T-cell (primary cell): ENCODE data around the gene ITGA7. TPM values are rescaled to one million over a fixed set of nuclear protein-coding genes. Genes with fewer than 3 reads are reported as not detected.

Experiments used
- ATAC-seq, 4 experiments: fragments of 200-7000 bp in 3 of 4; fragments of 150-1000 bp in 1 of 4; cut with Tn5 transposase; replicated peaks in 1 of 4; 1 replicate in 3 of 4; 2 replicates in 1 of 4; pipeline ENCODE4 v1.10.0; 2021; ENCODE audit warnings: moderate library complexity in 3 of 4, mild to moderate bottlenecking in 2 of 4, moderate number of reproducible peaks in 1 of 4
- CTCF ChIA-PET, 2 donors: fragments of 300-600 bp; sonication (Branson Sonifier 250); formaldehyde crosslinking; loops; one replicate each; lab custom pipeline; 2022; ENCODE audit warnings: antibody characterized with exemption in 2 of 2; lab: Charles Lee
- POLR2A ChIA-PET, 2 donors: fragments of 300-600 bp; sonication (Branson Sonifier 250); formaldehyde crosslinking; loops; one replicate each; lab custom pipeline; 2022; ENCODE audit warnings: antibody characterized with exemption in 2 of 2; lab: Charles Lee
- DNase-seq, 35 experiments: peaks; one replicate each; pipeline versions ENCODE4 v3.0.0 to v3.0.0-alpha.2; 2013 to 2023
- H3K27ac ChIP-seq: one replicate; pipeline ENCODE4 v1.5.1; 2013; ENCODE audit warnings: low read length
- H3K27me3 ChIP-seq, 2 experiments: replicated peaks in 1 of 2; 1 replicate in 1 of 2; 2 replicates in 1 of 2; pipeline versions ENCODE4 v1.6.1 to v1.7.0; 2013; ENCODE audit warnings: low read length in 1 of 2, mixed read lengths in 1 of 2; ENCODE audit not compliant: control insufficient read depth in 2 of 2, insufficient read depth in 2 of 2; ENCODE audit errors: extremely low read depth in 1 of 2
- H3K36me3 ChIP-seq, 2 donors: 1 replicate in 1 of 2; 2 replicates in 1 of 2; pipeline versions ENCODE4 v1.6.1 to v1.7.0; 2013; ENCODE audit warnings: low read length in 1 of 2; ENCODE audit not compliant: control insufficient read depth in 2 of 2, insufficient read depth in 1 of 2; ENCODE audit errors: extremely low read depth in 1 of 2
- H3K4me1 ChIP-seq, 2 experiments: 1 replicate in 1 of 2; 2 replicates in 1 of 2; pipeline versions ENCODE4 v1.6.1 to v1.7.0; 2013; ENCODE audit warnings: low read length in 2 of 2, mixed read lengths in 1 of 2; ENCODE audit not compliant: insufficient read depth in 2 of 2, control insufficient read depth in 1 of 2; ENCODE audit errors: extremely low read depth in 1 of 2
- H3K4me3 ChIP-seq, 2 donors: 1 replicate in 1 of 2; 2 replicates in 1 of 2; pipeline versions ENCODE4 v1.5.1 to v1.7.0; 2013; ENCODE audit warnings: mild to moderate bottlenecking in 2 of 2, low read length in 1 of 2, moderate library complexity in 1 of 2; ENCODE audit not compliant: control insufficient read depth in 1 of 2; ENCODE audit errors: extremely low read depth in 1 of 2
- H3K9me3 ChIP-seq: 2 replicates; pipeline ENCODE4 v1.7.0; 2013
- H3K27ac Mint-ChIP-seq, 2 donors: one replicate each; pipeline ENCODE4 v1.8.0; 2020 to 2021; ENCODE audit warnings: mild to moderate bottlenecking in 2 of 2, mixed read lengths in 2 of 2
- H3K27me3 Mint-ChIP-seq, 2 donors: one replicate each; pipeline ENCODE4 v1.8.0; 2021 to 2022; ENCODE audit warnings: mixed read lengths in 2 of 2
- H3K36me3 Mint-ChIP-seq: one replicate; pipeline ENCODE4 v1.8.0; 2021; ENCODE audit warnings: mixed read lengths
- H3K4me1 Mint-ChIP-seq, 3 donors: one replicate each; pipeline ENCODE4 v1.8.0; 2020 to 2022; ENCODE audit warnings: mixed read lengths in 3 of 3, mild to moderate bottlenecking in 1 of 3
- H3K4me3 Mint-ChIP-seq, 3 donors: one replicate each; pipeline ENCODE4 v1.8.0; 2020 to 2022; ENCODE audit warnings: mild to moderate bottlenecking in 3 of 3, mixed read lengths in 3 of 3, moderate library complexity in 3 of 3
- H3K9me3 Mint-ChIP-seq, 3 donors: one replicate each; pipeline ENCODE4 v1.8.0; 2020 to 2022; ENCODE audit warnings: mixed read lengths in 3 of 3
- WGBS: methylation state at CpG from one replicate; pipeline ENCODE4 v1.1.5; 2013; ENCODE audit warnings: missing lambda C conversion rate; ENCODE audit not compliant: insufficient coverage; 5-methylcytosine and 5-hydroxymethylcytosine counted together
- total RNA-seq, 35 experiments: library from RNA in 6 of 35; stranded (reverse) in 6 of 35; fragments of 120-200 nt in 1 of 35; gene quantifications; one replicate each; pipeline versions ENCODE4 v1.2.1 to v1.2.4 and lab custom pipeline; 2013 to 2026

The ITGA7 gene
- total RNA-seq, 5 donors from 2014 or later (not counting 1 experiment from before 2014, with no cell fraction given) = 2.6 to 4.6 (median 3.1) TPM

DNA sequence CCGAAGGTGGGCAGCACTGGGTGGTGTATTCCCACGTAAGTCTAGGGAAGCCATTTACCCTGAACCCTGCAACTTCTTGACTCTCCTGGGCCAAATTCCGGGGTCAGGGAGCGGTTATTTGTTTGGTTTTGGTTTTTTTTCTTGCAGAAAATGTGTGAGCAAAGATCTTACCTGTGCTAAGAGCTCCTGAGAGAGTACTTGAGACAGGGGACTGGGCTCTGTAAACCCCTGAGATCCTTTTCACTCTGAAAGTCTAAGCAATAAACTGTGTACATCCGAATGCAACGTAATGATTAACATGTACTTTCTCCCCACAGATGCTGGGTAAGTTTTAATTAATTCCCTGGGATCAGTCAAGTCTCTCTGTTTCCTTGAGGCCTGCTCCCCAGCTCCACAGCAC lies 49.5 kb downstream of the ITGA7 start:
- CTCF ChIA-PET = interaction anchor here in 1 of 2 donors (4.5 kb wide), 1 partner anchor 13 kb away, joined by 37 read pairs; no protein-coding TSS in a partner anchor
- no peak for ATAC-seq
- H3K27ac Mint-ChIP-seq = no peak overlapping the region

DNA sequence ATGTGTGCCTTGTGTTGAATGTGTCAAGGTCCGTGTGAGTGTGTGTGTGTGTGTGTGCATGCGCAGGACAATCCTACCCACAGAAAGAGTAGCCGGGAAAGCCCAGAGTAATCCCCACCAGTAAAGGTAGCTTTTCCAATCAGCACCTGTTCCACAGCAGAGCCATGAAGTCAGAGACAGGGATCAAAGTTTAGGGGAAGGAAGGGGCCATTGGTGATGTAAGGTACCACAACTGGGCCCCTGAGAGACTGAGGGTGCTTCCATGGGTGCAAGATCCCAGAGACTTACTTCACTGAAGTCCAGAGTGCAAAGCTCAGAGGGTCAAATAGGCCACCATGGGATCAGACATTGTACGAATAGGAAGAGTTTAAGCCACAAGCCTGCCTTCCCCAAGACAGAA lies 50.5 kb downstream of the ITGA7 start:
- no peaks in the 10 kb centered on the region for H3K36me3 Mint-ChIP-seq
- H3K27ac Mint-ChIP-seq = no peak overlapping the region
- ATAC-seq (no peak), DNase-seq (no peak)
- POLR2A ChIA-PET = interaction anchor here in 1 of 2 donors (0.6 kb wide), 1 partner anchor 12 kb away, joined by 5 read pairs; no protein-coding TSS in a partner anchor
- no peaks in the 10 kb centered on the region for H3K4me1 ChIP-seq
- H3K27me3 Mint-ChIP-seq = no peaks in the 10 kb centered on the region
- no peaks in the 10 kb centered on the region for H3K36me3 ChIP-seq
- H3K4me1 Mint-ChIP-seq = peaks cover 0 to 7% (median 5%) of the 10 kb centered on the region in 3 donors
- H3K9me3 Mint-ChIP-seq = no peaks in the 10 kb centered on the region
- CTCF ChIA-PET = interaction anchor here (0.5 to 4.5 kb wide), 9 partner anchors 11 to 649 kb away, joined by 3 to 37 read pairs (median 3); no protein-coding TSS in a partner anchor
- no peak overlapping the region for H3K4me3 ChIP-seq
- WGBS = no CpG with 5 or more reads among the region's 4 CpGs
- H3K4me3 Mint-ChIP-seq = no peak overlapping the region
- H3K27ac ChIP-seq = no peak overlapping the region
- no peaks in the 10 kb centered on the region for H3K9me3 ChIP-seq
- peaks cover 0 to 3% of the 10 kb centered on the region in 2 experiments for H3K27me3 ChIP-seq

More for the DNA sequence above, 49.5 kb downstream of the ITGA7 start:
- H3K36me3 ChIP-seq = no peaks in the 10 kb centered on the region
- H3K4me3 ChIP-seq = no peak overlapping the region
- H3K9me3 ChIP-seq = no peaks in the 10 kb centered on the region
- Mint-ChIP-seq H3K27me3 (no peaks in the 10 kb centered on the region), H3K4me1 (peaks cover 0 to 4% (median 2%) of the 10 kb centered on the region in 3 donors), H3K4me3 (no peak overlapping the region), H3K9me3 (no peaks in the 10 kb centered on the region), H3K36me3 (no peaks in the 10 kb centered on the region)
- H3K27ac ChIP-seq = no peak overlapping the region
- H3K4me1 ChIP-seq = no peaks in the 10 kb centered on the region
- WGBS = 91% methylated on average over 4 of the region's 6 CpGs
- POLR2A ChIA-PET = no interaction called here
- no peak for DNase-seq
- peaks cover 0 to 3% of the 10 kb centered on the region in 2 experiments for H3K27me3 ChIP-seq

DNA sequence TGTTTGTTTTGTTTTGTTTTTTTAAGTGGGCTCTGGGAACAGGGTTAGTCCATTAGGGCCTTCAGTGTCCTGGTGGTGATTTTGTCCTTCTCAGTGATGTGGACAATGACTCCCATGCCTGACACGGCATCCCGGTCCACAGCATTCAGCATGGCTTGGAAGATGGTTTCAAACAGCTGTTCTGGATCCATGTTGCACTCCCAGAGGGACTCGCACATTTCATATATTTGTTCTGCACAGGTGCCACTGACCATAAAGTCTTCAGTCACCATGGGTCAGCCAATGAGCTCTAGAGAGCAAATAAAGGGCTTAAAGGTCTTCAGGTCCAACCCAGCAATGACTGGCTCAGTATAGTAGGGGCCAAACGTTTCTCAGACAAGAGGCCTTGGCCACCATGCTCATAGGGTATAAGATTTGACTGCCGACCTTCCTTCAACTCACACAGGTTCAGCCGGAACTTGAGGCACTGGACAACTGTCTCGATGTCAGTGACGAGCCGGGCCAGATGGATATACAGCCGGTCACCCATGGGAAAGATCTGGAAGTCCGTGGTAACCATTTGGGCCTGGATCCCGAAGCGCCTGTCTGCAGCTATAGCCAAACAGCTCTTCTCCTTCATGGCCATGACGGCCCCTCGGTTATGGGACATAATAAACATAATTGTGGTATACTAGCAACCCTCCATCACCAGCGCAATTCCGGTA lies 53.0 kb downstream of the ITGA7 start:
- Histone ChIP-seq H3K36me3 (no peaks in the 10 kb centered on the region), H3K4me3 (no peak overlapping the region), H3K4me1 (no peaks in the 10 kb centered on the region), H3K27ac (no peak overlapping the region), H3K9me3 (no peaks in the 10 kb centered on the region), H3K27me3 (peaks cover 0 to 3% of the 10 kb centered on the region in 2 experiments)
- no peaks in the 10 kb centered on the region for H3K36me3 Mint-ChIP-seq
- no peak for ATAC-seq
- H3K4me1 Mint-ChIP-seq = peaks cover 0 to 9% (median 7%) of the 10 kb centered on the region in 3 donors
- H3K9me3 Mint-ChIP-seq = no peaks in the 10 kb centered on the region
- POLR2A ChIA-PET = no interaction called here
- no peak for DNase-seq
- 90% methylated on average over 9 of the region's 17 CpGs for WGBS
- H3K4me3 Mint-ChIP-seq = no peak overlapping the region
- CTCF ChIA-PET = interaction anchor here (0.6 to 2.6 kb wide), 3 partner anchors 9 to 61 kb away, joined by 3 to 21 read pairs (median 6); partner anchors contain the start of gene BLOC1S1 (in 1 of the 2)
- no peak overlapping the region for H3K27ac Mint-ChIP-seq
- no peaks in the 10 kb centered on the region for H3K27me3 Mint-ChIP-seq

DNA sequence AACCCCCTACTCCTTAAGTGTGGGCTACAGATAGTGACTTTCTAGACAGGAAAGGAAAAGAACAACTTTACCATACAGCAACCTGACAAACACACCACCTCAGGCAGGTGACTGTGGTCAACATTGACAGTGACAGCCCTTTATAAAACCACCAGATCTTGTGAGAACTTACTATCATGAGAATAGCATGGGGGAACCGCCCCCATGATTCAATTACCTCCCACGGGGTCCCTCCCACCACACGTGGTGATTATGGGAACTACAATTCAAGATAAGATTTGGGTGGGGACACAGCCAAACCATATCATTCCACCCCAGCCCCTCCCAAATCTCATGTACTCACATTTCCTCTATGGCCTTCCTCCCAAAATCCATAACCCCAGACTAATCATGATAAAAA lies 54.7 kb downstream of the ITGA7 start:
- Histone ChIP-seq H3K4me1 (no peaks in the 10 kb centered on the region), H3K27ac (no peak overlapping the region), H3K9me3 (no peaks in the 10 kb centered on the region), H3K4me3 (no peak overlapping the region), H3K27me3 (peaks cover 0 to 3% of the 10 kb centered on the region in 2 experiments), H3K36me3 (no peaks in the 10 kb centered on the region)
- ChIA-PET CTCF (no interaction called here), POLR2A (no interaction called here)
- Mint-ChIP-seq H3K36me3 (no peaks in the 10 kb centered on the region), H3K27me3 (no peaks in the 10 kb centered on the region), H3K4me1 (peaks cover 0 to 9% (median 7%) of the 10 kb centered on the region in 3 donors), H3K27ac (no peak overlapping the region), H3K9me3 (no peaks in the 10 kb centered on the region), H3K4me3 (no peak overlapping the region)
- WGBS = no CpG with 5 or more reads among the region's 3 CpGs
- ATAC-seq = peak in 1 of 4 experiments; percentile 34
- DNase-seq = peak in 2 of 35 experiments; percentile 7 to 11

DNA sequence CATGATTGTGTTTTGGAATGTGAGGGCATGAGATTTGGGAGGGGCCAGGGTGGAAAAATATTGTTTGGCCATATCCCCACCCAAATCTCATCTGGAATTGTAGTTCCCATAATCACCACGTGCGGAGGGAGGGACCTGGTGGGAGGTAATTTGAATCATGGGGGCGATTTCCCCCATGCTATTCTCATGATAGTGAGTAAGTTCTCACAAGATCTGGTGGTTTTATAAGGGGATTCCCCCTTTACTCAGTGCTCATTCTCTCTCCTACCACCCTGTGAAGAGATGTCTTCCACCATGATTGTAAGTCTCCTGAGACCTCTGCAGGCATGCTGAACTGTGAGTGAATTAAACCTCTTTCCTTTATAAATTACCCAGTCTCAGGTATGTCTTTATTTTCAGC lies 55.4 kb downstream of the ITGA7 start:
- DNase-seq (peak in 1 of 35 experiments; percentile 25), ATAC-seq (peak in 2 of 4 experiments; percentile 31 to 46)
- Mint-ChIP-seq H3K9me3 (no peaks in the 10 kb centered on the region), H3K36me3 (no peaks in the 10 kb centered on the region), H3K27ac (no peak overlapping the region), H3K4me3 (no peak overlapping the region), H3K4me1 (peaks cover 0 to 9% (median 7%) of the 10 kb centered on the region in 3 donors), H3K27me3 (no peaks in the 10 kb centered on the region)
- Histone ChIP-seq H3K4me1 (no peaks in the 10 kb centered on the region), H3K4me3 (no peak overlapping the region), H3K9me3 (no peaks in the 10 kb centered on the region), H3K27me3 (peaks cover 0 to 3% of the 10 kb centered on the region in 2 experiments), H3K27ac (no peak overlapping the region), H3K36me3 (no peaks in the 10 kb centered on the region)
- ChIA-PET POLR2A (no interaction called here), CTCF (no interaction called here)
- no CpG with 5 or more reads among the region's 3 CpGs for WGBS

DNA sequence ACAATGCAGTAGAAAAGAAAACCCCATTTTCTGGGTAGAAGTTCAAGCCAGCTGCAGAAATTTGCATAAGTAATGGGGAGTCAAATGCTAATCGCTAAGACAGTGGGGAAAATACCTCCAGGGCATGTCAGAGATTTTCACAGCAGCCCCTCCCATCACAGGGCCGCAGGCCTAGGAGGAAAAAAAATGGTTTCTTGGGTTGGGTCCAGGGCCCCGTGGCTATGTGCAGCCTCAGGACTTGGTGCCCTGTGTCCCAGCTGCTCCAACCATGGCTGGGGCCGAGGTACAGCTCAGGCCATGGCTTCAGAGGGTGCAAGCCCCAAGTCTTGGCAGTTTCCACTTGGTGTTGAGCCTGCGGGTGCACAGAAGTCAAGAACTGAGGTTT lies 56.4 kb downstream of the ITGA7 start:
- no peak for DNase-seq
- Histone ChIP-seq H3K9me3 (no peaks in the 10 kb centered on the region), H3K36me3 (no peaks in the 10 kb centered on the region), H3K27me3 (peaks cover 0 to 3% of the 10 kb centered on the region in 2 experiments), H3K4me1 (peaks cover 0 to 6% of the 10 kb centered on the region in 2 experiments), H3K27ac (no peak overlapping the region), H3K4me3 (no peak overlapping the region)
- no peaks in the 10 kb centered on the region for H3K27me3 Mint-ChIP-seq
- ATAC-seq = no peak
- CTCF ChIA-PET = interaction anchor here in 1 of 2 donors (0.6 kb wide), 1 partner anchor 984 kb away, joined by 4 read pairs; no protein-coding TSS in a partner anchor
- WGBS = 80% methylated on average over 3 of the region's 5 CpGs
- no peaks in the 10 kb centered on the region for H3K36me3 Mint-ChIP-seq
- no peak overlapping the region for H3K27ac Mint-ChIP-seq
- no peaks in the 10 kb centered on the region for H3K9me3 Mint-ChIP-seq
- H3K4me1 Mint-ChIP-seq = peaks cover 8 to 11% (median 9%) of the 10 kb centered on the region in 3 donors
- POLR2A ChIA-PET = no interaction called here
- H3K4me3 Mint-ChIP-seq = no peak overlapping the region
